GM19438 (cell line): ENCODE data around the gene AIF1.
A peak's percentile ranks its signal among the peaks of the same experiment; 100 is the strongest.

Experiments
- ATAC-seq: cut with Tn5 transposase; IDR thresholded peaks from one replicate; pipeline ENCODE4 v1.9.1; 2021; ENCODE audit warnings: low read depth; ENCODE audit not compliant: unreplicated experiment

Gene AIF1

DNA sequence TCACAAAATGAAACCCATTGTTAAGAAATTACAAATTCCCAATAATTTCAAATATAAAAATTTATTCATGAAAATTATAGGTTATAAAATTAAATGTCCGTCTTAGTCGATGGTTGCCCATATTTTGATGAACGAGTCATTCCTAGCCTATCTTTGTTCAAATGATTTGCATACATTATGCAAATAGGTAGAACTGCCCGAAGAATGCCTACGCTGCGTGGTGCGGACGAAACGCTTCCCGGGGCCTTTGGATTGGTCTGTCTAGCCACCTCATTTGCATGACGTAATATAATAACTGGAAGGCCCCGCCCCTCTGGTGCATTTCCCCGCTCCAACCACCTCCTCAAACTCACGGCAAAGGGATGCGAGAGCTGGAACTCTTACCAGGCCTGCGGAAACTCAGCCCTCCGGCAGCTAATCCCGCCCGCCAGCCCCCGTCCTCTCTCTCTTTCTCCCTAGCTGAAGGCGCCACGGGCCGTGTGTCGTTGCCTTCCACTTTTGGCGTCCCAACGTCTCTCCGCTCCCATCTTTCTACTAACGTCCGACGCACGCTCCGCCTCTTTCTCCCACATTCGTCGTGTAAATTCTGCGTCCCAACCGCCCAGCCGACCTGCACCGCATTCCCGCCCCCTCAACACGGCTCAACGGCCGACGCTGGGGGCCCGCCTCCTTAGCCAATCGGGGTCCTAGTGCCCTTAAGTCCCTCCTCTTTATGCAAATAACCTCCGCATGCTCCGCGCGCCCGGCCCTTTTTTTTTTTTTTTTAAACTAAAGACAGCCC is 5.0 kb downstream of the AIF1 start:
- peak; percentile 81 for ATAC-seq

DNA sequence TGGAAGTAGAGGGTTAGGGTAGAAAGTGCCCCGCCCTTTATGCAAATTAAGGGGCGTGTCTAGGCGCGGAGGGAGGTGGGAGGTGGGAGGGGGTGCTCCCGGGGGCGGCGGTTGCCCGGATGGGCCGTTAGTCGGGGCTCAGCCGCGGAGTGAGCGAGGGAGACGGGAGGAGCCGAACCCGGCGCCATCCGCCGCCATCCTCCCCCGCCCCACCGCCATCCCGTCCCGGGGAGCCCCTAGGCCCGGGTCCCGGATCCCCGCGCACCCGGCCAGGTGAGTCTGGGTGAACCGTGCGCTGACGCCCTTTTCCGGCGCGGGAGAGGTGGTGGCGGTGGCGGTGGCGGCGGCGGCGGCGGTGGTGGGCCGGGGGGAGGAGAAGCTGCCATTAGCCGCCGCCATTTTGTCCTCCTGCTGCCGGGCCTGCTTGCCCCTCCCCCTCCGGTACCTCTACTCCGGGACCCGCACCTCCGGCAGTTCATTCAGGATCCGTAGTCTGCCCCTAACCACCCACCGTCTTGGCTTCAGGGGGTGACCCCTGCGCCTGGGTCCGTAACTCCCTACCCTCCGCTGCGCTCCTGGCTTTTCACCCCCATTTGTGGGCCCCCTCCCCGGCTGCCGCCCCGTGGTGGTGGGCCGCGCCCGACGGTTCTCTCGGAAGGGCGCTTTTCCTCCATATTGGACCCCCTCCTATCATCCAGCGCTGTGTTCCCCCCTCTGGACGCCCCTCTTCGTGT is 5.7 kb downstream of the AIF1 start, which contains the start of gene PRRC2A:
Gene PRRC2A (plus strand): TSS at position 130 of the 734 bp plus-strand sequence. CDS start 2,075 bp downstream, outside the sequence.
- ATAC-seq = peak; percentile 42

GRCh38 chr6:31621320-31621939 is 6.4 kb downstream of the AIF1 start:
- ATAC-seq = no peak

- no peak for ATAC-seq
Measured at GRCh38 chr6:31621991-31622390, 7.0 kb downstream of the AIF1 start.

DNA sequence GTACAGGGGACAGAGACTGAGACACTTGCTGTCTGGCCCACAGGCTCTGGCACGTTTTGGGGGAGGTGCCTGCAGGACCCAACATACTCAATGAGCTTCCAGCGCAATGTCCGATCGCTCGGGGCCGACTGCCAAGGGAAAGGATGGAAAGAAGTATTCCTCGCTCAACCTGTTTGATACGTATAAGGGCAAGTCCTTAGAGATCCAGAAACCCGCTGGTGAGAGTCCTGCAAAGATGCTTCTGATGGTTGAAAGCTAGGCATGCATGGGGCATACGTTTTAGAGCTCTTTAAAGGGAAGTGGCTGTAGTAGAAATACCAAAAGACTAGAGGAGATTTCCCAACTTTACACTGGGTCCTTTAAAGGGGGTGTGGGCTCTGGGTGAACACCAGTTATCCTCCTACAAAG is 7.7 kb downstream of the AIF1 start:
- ATAC-seq = no peak

GRCh38 chr6:31624070-31624469 is 9.0 kb downstream of the AIF1 start:
- ATAC-seq = no peak

- no peak for ATAC-seq
Measured at GRCh38 chr6:31626952-31627351, 11.9 kb downstream of the AIF1 start.

DNA sequence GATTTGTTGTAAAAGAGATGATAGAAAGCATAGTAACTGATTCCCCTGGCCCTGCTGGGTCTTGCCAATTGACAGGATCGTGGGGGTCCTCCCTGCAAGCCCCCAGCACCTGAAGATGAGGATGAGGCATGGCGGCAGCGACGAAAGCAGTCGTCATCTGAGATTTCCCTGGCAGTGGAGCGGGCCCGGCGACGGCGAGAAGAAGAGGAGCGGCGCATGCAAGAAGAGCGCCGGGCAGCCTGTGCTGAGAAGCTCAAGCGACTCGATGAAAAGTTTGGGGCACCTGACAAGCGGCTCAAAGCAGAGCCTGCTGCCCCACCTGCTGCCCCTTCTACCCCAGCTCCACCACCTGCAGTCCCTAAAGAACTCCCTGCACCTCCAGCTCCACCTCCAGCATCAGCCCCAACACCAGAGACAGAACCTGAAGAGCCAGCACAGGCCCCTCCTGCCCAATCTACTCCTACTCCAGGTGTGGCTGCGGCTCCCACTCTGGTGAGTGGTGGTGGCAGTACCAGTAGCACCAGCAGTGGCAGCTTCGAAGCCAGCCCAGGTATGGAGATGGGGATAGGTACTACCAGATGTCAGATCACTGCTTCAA is 12.8 kb downstream of the AIF1 start:
- no peak for ATAC-seq

DNA sequence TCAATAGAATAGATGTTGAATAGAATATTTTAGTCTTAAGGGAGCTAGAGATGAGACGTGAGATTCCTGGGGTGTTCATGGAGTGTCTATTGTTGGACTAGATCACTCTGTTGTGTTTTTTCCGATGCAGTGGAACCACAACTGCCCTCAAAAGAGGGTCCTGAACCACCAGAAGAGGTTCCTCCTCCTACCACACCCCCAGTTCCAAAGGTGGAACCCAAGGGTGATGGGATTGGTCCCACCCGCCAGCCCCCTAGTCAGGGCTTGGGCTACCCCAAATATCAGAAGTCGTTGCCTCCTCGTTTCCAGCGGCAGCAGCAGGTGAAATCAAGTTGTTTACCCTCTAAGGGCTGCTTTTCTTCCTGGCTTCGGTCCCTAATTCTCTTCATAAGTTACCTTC is 14.0 kb downstream of the AIF1 start:
- no peak for ATAC-seq

DNA sequence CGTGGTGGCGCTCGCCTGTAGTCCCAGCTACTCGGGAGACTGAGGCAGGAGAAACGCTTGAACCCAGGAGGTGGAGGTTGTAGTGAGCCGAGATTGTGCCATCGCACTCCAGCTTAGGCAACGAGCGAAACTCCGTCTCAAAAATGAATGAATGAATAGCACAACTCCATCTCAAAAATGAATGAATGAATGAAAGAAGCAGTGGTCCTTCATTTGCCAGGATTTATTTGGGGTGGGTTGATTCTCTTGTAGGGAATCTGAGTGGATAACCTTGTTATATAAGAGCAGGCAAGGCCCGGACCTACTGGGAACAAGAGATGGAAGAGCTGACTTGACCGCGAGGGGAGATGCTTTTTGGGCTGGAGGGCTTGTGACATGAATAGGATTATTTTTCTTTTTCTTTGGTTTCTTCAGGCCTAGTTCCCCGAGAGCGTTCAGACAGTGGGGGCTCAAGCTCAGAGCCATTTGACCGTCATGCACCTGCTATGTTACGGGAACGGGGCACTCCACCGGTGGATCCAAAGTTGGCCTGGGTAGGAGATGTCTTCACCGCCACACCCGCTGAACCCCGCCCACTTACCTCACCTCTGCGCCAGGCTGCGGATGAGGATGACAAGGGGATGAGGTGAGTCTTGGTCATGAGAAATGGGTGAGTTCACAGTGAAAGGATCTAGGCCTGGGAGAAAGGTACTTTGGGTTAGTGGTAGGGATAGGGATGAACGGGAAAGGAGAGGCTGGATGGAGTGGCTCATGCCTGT is 15.3 kb downstream of the AIF1 start:
- no peak for ATAC-seq

DNA sequence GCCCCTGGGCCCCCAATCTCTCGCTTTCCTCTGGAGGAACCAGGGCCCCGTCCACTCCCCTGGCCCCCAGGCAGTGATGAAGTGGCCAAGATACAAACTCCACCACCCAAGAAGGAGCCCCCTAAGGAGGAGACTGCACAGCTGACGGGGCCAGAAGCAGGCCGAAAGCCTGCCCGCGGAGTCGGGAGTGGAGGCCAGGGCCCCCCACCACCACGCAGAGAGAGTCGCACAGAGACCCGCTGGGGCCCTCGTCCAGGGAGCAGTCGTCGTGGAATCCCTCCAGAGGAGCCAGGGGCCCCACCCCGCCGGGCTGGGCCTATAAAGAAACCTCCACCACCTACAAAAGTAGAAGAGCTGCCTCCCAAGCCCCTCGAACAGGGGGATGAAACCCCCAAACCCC is 16.2 kb downstream of the AIF1 start:
- ATAC-seq = no peak

DNA sequence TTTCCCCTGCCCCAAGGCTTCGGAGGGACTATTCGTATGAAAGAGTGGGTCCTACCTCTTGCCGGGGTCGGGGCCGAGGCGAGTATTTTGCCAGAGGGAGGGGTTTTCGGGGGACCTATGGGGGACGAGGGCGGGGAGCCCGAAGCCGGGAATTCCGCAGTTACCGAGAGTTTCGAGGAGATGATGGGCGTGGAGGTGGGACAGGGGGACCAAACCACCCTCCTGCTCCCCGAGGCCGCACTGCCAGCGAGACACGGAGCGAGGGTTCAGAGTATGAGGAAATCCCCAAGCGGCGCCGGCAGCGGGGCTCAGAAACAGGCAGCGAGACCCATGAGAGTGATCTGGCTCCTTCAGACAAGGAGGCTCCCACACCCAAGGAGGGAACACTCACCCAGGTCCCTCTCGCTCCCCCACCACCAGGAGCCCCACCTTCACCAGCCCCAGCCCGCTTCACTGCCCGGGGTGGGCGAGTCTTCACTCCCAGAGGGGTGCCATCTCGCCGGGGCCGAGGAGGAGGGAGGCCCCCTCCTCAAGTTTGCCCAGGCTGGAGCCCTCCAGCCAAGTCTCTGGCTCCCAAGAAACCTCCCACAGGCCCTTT is 16.7 kb downstream of the AIF1 start:
- no peak for ATAC-seq

DNA sequence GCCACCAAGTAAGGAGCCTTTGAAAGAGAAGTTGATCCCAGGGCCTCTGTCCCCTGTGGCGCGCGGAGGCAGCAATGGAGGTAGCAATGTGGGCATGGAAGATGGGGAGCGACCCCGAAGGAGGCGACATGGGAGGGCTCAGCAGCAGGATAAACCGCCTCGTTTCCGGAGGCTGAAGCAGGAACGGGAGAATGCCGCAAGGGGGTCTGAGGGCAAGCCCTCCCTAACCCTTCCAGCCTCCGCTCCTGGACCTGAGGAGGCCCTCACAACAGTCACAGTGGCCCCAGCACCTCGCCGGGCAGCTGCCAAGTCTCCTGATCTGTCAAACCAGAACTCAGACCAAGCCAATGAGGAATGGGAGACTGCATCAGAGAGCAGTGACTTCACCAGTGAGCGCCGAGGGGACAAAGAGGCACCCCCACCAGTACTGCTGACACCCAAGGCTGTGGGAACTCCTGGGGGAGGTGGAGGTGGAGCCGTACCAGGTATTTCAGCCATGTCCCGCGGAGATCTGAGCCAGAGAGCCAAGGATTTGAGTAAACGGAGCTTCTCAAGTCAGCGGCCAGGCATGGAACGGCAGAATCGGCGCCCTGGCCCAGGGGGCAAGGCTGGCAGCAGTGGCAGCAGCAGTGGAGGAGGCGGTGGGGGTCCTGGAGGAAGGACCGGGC is 17.4 kb downstream of the AIF1 start:
- ATAC-seq = no peak

- no peak for ATAC-seq
Measured at GRCh38 chr6:31633447-31633846, 18.4 kb downstream of the AIF1 start.

DNA sequence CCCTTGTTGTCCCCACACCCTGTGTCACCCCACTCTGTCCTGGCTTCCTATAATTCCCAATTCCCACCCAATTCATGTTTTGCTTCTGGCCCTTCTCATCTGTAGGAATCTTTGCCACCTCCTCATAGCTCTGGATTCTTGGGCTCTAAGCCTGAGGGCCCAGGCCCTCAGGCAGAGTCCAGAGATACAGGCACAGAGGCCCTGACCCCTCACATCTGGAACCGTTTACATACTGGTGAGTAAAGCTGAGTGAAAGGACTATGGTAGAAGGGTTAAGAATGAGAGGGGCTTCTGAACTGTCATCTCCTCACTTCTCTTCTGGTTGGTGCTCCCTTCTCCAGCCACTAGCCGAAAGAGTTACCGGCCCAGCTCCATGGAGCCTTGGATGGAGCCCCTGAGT is 19.1 kb downstream of the AIF1 start:
- no peak for ATAC-seq

DNA sequence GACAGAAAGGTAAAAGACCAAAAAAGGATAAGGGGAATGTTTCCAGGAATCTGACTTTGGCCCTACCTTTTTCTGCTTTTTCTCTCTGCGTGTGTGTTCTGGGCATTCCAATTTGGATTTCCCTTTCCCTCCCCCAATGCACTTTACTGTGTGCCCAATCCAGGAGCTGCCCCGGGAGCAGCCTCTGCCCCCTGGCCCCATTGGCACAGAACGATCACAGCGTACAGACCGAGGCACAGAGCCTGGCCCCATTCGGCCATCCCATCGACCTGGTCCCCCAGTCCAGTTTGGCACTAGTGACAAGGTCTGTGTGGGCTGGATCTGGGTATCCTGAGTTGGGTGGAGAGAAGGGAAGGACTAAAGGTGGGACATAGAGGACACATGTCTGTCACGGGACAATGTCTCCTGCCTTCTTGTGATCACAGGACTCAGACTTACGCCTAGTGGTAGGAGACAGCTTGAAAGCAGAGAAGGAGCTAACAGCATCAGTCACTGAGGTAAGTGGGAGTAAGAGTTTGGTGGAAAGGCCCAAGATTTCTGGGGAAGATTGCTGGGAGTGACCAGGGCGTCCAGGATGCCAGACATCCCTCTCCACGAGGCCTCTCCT is 20.0 kb downstream of the AIF1 start:
- no peak for ATAC-seq

- no peak for ATAC-seq
Measured at GRCh38 chr6:31636698-31637596, 21.9 kb downstream of the AIF1 start.

- ATAC-seq = no peak
Measured at GRCh38 chr6:31639043-31639442, 24.0 kb downstream of the AIF1 start.
